Colonic mucosa (tissue), 4 donors: ENCODE data around the gene HSD17B12. TPM values are rescaled to one million over a fixed set of nuclear protein-coding genes. Genes with fewer than 3 reads are reported as not detected.

Source experiments
- DNase-seq: peaks from one replicate; pipeline ENCODE4 v3.0.0-alpha.2; 2020
- H3K27ac ChIP-seq: fragments of 200-600 bp; one replicate; pipeline ENCODE4 v1.8.0; 2021
- H3K27me3 ChIP-seq: fragments of 200-600 bp; one replicate; pipeline ENCODE4 v1.8.0; 2021
- H3K36me3 ChIP-seq: fragments of 200-600 bp; one replicate; pipeline ENCODE4 v1.8.0; 2021
- H3K4me1 ChIP-seq: fragments of 200-600 bp; one replicate; pipeline ENCODE4 v1.8.0; 2021; ENCODE audit warnings: mild to moderate bottlenecking
- H3K4me3 ChIP-seq: fragments of 200-600 bp; one replicate; pipeline ENCODE4 v1.8.0; 2021
- H3K9ac ChIP-seq, 2 donors: one replicate each; pipeline ENCODE4 v1.7.0; 2013; ENCODE audit warnings: control low read depth in 2 of 2, low read depth in 2 of 2, low read length in 2 of 2
- H3K9me3 ChIP-seq: fragments of 200-600 bp; one replicate; pipeline ENCODE4 v1.8.0; 2021
- intact Hi-C: fragments of 100-400 bp; cut with DNase I; formaldehyde crosslinking; loops from one replicate; pipeline ENCODE4 v1.14.1; 2022
- total RNA-seq, 2 donors: library from RNA; stranded (reverse); fragmentation: NEBNext Ultra II Directional in 1 of 2; extraction: Animal tissue kit (Norgen Biotek cat#: 25700) in 1 of 2; gene quantifications; one replicate each; pipeline ENCODE4 v1.2.1, GENCODE V29; 2021
- TF ChIP-seq, protein P1 (sequence below): fragments of 200-600 bp; IDR thresholded peaks from one replicate; pipeline ENCODE4 v1.8.0; 2022; ENCODE audit warnings: antibody characterized with exemption, mild to moderate bottlenecking
- donor health status: healthy.
- donor health status: DM: no; HTN: no; CAD: no.
- donor health status: DM: no; HTN: no; CAD: no.

The HSD17B12 gene
- 100 to 1,000 TPM; 132 to 159 TPM for total RNA-seq

DNA sequence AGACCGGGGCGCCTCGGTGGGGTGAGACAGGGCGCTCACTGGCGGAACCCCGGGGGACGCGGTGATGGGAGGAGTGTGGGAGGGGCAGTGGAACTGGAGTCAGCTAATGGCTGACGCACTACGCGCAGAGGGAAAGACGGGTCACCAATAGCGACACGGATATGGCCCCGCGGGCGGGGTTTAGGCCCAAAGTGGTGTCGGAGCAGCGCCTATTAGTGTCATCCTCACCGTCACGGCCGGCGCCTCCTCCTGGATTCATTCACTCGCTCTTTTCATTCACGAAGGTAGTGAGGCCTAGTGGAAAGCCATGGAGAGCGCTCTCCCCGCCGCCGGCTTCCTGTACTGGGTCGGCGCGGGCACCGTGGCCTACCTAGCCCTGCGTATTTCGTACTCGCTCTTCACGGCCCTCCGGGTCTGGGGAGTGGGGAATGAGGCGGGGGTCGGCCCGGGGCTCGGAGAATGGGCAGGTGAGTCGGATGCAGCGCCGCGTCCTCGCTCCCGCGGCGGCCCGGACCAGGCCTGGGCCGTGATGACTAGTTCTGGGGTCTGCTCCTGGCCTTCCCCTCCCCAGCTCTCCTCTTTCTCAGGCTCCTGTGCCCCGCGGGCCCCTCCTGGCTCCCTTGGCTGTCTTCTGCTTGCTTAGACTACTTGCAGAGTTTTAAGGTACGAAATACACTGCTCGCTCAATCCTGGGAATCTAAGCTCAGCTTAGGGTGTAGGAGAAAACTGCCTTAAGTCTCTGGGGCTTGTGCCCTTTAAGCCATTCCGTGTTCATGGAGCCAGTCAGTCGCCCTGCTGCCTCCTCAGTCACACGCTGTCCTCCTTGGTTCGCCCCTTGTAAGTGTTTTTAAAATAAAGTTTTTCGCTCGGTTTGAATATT lies at the start of gene HSD17B12:
Gene HSD17B12, plus strand, starts transcription at position 218 of the 880 bp plus-strand sequence. Its CDS starts 90 bp downstream, at position 308.
- Histone ChIP-seq H3K4me3 (peak within 1 kb of the TSS; percentile 72), H3K9ac (peak within 1 kb of the TSS; percentile 93 to 99), H3K27me3 (no peaks in the 10 kb centered on the region), H3K9me3 (no peaks in the 10 kb centered on the region), H3K36me3 (no peaks in the 10 kb centered on the region), H3K4me1 (no peaks in the 10 kb centered on the region), H3K27ac (peak within 1 kb of the TSS; percentile 90)
- peak; percentile 99 for DNase-seq
- TF ChIP-seq, protein P1, sequence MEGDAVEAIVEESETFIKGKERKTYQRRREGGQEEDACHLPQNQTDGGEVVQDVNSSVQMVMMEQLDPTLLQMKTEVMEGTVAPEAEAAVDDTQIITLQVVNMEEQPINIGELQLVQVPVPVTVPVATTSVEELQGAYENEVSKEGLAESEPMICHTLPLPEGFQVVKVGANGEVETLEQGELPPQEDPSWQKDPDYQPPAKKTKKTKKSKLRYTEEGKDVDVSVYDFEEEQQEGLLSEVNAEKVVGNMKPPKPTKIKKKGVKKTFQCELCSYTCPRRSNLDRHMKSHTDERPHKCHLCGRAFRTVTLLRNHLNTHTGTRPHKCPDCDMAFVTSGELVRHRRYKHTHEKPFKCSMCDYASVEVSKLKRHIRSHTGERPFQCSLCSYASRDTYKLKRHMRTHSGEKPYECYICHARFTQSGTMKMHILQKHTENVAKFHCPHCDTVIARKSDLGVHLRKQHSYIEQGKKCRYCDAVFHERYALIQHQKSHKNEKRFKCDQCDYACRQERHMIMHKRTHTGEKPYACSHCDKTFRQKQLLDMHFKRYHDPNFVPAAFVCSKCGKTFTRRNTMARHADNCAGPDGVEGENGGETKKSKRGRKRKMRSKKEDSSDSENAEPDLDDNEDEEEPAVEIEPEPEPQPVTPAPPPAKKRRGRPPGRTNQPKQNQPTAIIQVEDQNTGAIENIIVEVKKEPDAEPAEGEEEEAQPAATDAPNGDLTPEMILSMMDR, result no peak
- intact Hi-C loops, result no loop called here

DNA sequence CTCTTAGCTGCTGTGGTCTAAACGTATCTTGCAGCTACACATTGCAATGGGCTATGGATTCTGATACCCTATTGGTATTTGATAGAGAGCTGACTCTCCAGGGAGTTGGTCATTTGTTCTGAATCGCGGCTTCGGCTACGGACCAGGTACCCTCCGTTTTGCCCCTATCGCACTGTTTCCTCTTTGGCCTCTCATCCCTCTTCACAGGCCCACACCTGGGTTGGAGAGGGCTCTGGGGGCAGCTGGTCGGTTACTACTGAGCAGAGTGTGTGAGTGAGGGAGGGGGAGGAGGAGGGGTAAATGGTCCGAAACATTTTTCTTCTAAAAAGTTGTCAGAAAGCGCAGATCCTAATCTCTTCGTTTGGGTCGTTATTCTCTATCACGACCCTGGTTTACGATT lies 48.8 kb upstream of the HSD17B12 start:
- Histone ChIP-seq H3K9me3 (no peaks in the 10 kb centered on the region), H3K36me3 (no peaks in the 10 kb centered on the region), H3K4me3 (no peak overlapping the region), H3K9ac (no peak overlapping the region), H3K27me3 (peaks cover 6% of the 10 kb centered on the region), H3K27ac (no peak overlapping the region), H3K4me1 (no peaks in the 10 kb centered on the region)
- no peak for DNase-seq
- intact Hi-C loops, result no loop called here
- TF ChIP-seq, protein P1, result no peak

DNA sequence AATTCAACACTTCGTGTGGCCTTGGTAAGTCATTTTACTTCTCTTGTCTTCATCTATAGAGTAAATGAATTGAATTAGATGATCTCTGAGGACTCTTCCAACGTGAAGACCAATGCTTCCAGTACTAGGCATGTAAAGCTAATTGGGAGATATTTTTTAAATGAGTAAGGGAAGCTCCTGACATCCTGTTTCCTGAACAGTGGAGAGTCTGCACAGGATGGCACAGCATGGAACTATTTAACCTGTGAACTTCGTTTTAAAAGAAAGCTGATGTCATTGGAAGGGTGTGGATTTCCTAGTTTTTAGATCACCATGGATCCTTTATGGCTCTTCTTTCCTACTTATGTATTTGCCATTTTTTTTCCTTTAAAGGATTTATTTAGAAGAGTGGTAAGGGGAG lies 48.4 kb upstream of the HSD17B12 start:
- Histone ChIP-seq H3K27ac (no peak overlapping the region), H3K9me3 (no peaks in the 10 kb centered on the region), H3K9ac (no peak overlapping the region), H3K4me1 (no peaks in the 10 kb centered on the region), H3K27me3 (peaks cover 6% of the 10 kb centered on the region), H3K36me3 (no peaks in the 10 kb centered on the region), H3K4me3 (no peak overlapping the region)
- intact Hi-C loops, result no loop called here
- DNase-seq, result no peak
- TF ChIP-seq, protein P1, result no peak

DNA sequence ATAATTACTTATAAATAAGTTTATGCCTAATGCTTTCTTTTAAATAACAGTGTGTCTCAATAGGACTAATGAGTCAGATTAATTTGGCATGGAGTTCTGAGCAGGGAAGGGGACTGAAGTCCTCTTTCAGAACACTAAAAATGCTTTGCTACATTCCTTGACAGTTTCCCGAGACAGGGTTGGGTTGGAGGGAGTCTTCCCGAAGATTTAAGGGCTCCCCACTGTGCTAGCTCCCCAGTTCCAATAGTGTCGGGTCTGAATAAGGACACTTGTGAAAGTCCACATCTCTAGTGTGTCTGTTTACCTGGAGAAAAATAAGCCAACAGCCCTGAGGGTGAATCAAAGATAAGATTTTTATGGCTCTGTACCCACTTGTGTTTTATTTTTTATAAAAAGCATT lies 41.8 kb upstream of the HSD17B12 start:
- Histone ChIP-seq H3K9me3 (no peaks in the 10 kb centered on the region), H3K9ac (no peak overlapping the region), H3K4me1 (no peaks in the 10 kb centered on the region), H3K27me3 (no peaks in the 10 kb centered on the region), H3K36me3 (no peaks in the 10 kb centered on the region), H3K4me3 (no peak overlapping the region), H3K27ac (no peak overlapping the region)
- intact Hi-C loops, result no loop called here
- TF ChIP-seq, protein P1, result no peak
- DNase-seq, result no peak

DNA sequence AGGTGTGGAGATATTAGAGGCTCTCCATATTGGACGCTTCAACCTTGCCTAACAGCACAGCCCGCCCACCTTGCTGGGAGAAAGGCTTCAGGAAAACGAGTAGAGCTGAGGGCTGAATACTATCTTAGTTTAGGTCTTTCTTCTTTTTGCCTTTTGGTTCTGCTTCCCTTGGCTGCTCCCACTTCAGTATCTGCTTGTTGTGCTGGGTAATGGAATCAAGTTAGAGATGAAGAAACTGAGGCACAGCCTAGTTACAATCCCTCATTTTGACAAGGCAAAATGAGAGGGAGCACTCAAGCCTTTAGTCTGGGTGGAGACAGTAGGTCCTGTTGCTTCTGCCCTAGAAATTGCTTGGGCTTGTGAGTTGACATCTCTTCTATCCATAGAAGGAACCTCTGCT lies 41.3 kb upstream of the HSD17B12 start:
- no peaks in the 10 kb centered on the region for H3K27me3 ChIP-seq
- H3K36me3 ChIP-seq, result no peaks in the 10 kb centered on the region
- H3K9ac ChIP-seq, result no peak overlapping the region
- H3K4me1 ChIP-seq, result no peaks in the 10 kb centered on the region
- intact Hi-C loops, result no loop called here
- TF ChIP-seq, protein P1, result no peak
- no peak for DNase-seq
- no peaks in the 10 kb centered on the region for H3K9me3 ChIP-seq
- H3K27ac ChIP-seq, result no peak overlapping the region
- H3K4me3 ChIP-seq, result no peak overlapping the region
